ENCODE results near the gene BBS9. TPM values are rescaled to one million over a fixed set of nuclear protein-coding genes. Genes with fewer than 3 reads are reported as not detected.

Gene BBS9
- total RNA-seq, 1 experiment from 2014 or later, result 26.4 TPM

- DNase-seq, result no peak
- H3K27me3 ChIP-seq (ENCODE audit: insufficient read depth, low read length), result no peaks in the 10 kb centered on the region
- Mint-ChIP-seq H3K36me3 (ENCODE audit: insufficient read depth in 1 of 3, low read depth in 3 of 3) (no peaks in the 10 kb centered on the region), H3K4me3 (no peak overlapping the region), H3K4me1 (peaks cover 8 to 9% of the 10 kb centered on the region in 2 experiments; a peak in 2 of 4 replicates), H3K27me3 (ENCODE audit: low read depth) (no peaks in the 10 kb centered on the region), H3K27ac (no peak overlapping the region), H3K9me3 (no peaks in the 10 kb centered on the region)
- H3K23ac ChIP-seq (ENCODE audit: insufficient read length, low read depth, low read length), result no peak overlapping the region
- H3T11ph ChIP-seq (ENCODE audit: low read length), result no peak overlapping the region
- H4K5ac ChIP-seq (ENCODE audit: insufficient read length, low read depth, low read length), result no peak overlapping the region
- no peaks in the 10 kb centered on the region for H4K20me1 ChIP-seq (ENCODE audit: control insufficient read depth, insufficient read depth, insufficient read length)
- no peak overlapping the region for H2BK120ac ChIP-seq (ENCODE audit: low read depth, low read length, poor library complexity, severe bottlenecking)
- no peak for TF ChIP-seq CTCF (conservative IDR thresholded peaks at IDR 0.05)
- H3K56ac ChIP-seq (ENCODE audit: insufficient read length, low read depth, low read length), result no peak overlapping the region
- H3K79me2 ChIP-seq (ENCODE audit: insufficient read depth, low read length), result no peaks in the 10 kb centered on the region
- no peak overlapping the region for H4K8ac ChIP-seq (replicated peaks; ENCODE audit: insufficient read length, low read depth, low read length)
- H3K18ac ChIP-seq (ENCODE audit: insufficient read length, low read depth, low read length), result no peak overlapping the region
- H3K27ac ChIP-seq (ENCODE audit: insufficient read length, low read depth, low read length), result no peak overlapping the region
- H3K9me3 ChIP-seq (ENCODE audit: control insufficient read depth, low read depth, low read length), result no peaks in the 10 kb centered on the region
- no peaks in the 10 kb centered on the region for H3K23me2 ChIP-seq (ENCODE audit: insufficient read length, low read depth, low read length, poor library complexity, severe bottlenecking)
- H4K91ac ChIP-seq (ENCODE audit: insufficient read length, low read depth, low read length), result no peak overlapping the region
- H3K79me1 ChIP-seq (ENCODE audit: insufficient read depth, low read depth, low read length, poor library complexity, severe bottlenecking), result no peaks in the 10 kb centered on the region
- no peak overlapping the region for H3K4ac ChIP-seq (ENCODE audit: low read depth, low read length)
- no peak overlapping the region for H2BK15ac ChIP-seq (ENCODE audit: low read depth, low read length)
- H3K4me2 ChIP-seq (ENCODE audit: insufficient read depth, insufficient read length, low read length), result no peak overlapping the region
- H2AFZ ChIP-seq (ENCODE audit: low read length), result no peak overlapping the region
- no peak overlapping the region for H2AK5ac ChIP-seq (ENCODE audit: insufficient read length, low read length)
- H3K4me1 ChIP-seq (ENCODE audit: insufficient read depth, low read length), result no peaks in the 10 kb centered on the region
- no peak overlapping the region for H2BK20ac ChIP-seq (ENCODE audit: low read depth, low read length, poor library complexity, severe bottlenecking)
- no peak overlapping the region for H2BK12ac ChIP-seq (ENCODE audit: insufficient read length, low read depth, low read length)
- no peak overlapping the region for H2BK5ac ChIP-seq (ENCODE audit: insufficient read length, low read length)
- no peak overlapping the region for H3K14ac ChIP-seq (ENCODE audit: insufficient read depth, low read length)
- no peak overlapping the region for H3K9ac ChIP-seq (ENCODE audit: extremely low read depth, insufficient read length, low read length)
Measured at GRCh38 chr7:33596686-33597085, 467.3 kb downstream of the BBS9 start.
